Activated CD8-positive, alpha-beta T cell treated with anti-CD3 and anti-CD28 coated beads for 36 hours (primary cell): ENCODE data around the gene FARP1. TPM values are rescaled to one million over a fixed set of nuclear protein-coding genes. Genes with fewer than 3 reads are reported as not detected.

Source experiments
- ATAC-seq: fragments of 200-7000 bp; cut with Tn5 transposase; one replicate; pipeline ENCODE4 v1.10.0; 2021; ENCODE audit warnings: mild to moderate bottlenecking, moderate library complexity
- CTCF ChIA-PET: fragments of 350-600 bp; sonication (Branson Sonifier 250); formaldehyde crosslinking; loops from one replicate; lab custom pipeline; 2021; ENCODE audit warnings: antibody characterized with exemption; lab: Charles Lee
- POLR2A ChIA-PET: fragments of 350-600 bp; sonication (Branson Sonifier 250); formaldehyde crosslinking; loops from one replicate; lab custom pipeline; 2021; ENCODE audit warnings: antibody characterized with exemption; lab: Charles Lee
- DNase-seq: peaks from one replicate; pipeline ENCODE4 v3.0.0-alpha.2; 2020
- H3K27ac Mint-ChIP-seq: one replicate; pipeline ENCODE4 v1.8.0; 2021; ENCODE audit warnings: mild to moderate bottlenecking, mixed read lengths
- H3K27me3 Mint-ChIP-seq: one replicate; pipeline ENCODE4 v1.8.0; 2021; ENCODE audit warnings: mixed read lengths
- H3K36me3 Mint-ChIP-seq: one replicate; pipeline ENCODE4 v1.8.0; 2021; ENCODE audit warnings: low read depth, mixed read lengths
- H3K4me1 Mint-ChIP-seq: one replicate; pipeline ENCODE4 v1.8.0; 2021; ENCODE audit warnings: low read depth, mixed read lengths
- H3K4me3 Mint-ChIP-seq: one replicate; pipeline ENCODE4 v1.8.0; 2021; ENCODE audit warnings: mild to moderate bottlenecking, moderate library complexity, mixed read lengths
- H3K9me3 Mint-ChIP-seq: one replicate; pipeline ENCODE4 v1.8.0; 2021; ENCODE audit warnings: mixed read lengths
- intact Hi-C: fragments of 100-400 bp; cut with micrococcal nuclease; formaldehyde crosslinking; loops from one replicate; pipeline ENCODE4 v1.10.0; 2022
- total RNA-seq, 2 experiments: library from RNA; stranded (reverse); gene quantifications; one replicate each; pipeline ENCODE4 v1.2.3, GENCODE V29; 2021
- TF ChIP-seq, protein P1 (sequence below): fragments of 200-600 bp; IDR thresholded peaks from one replicate; pipeline ENCODE4 v1.8.0; 2022; ENCODE audit warnings: antibody characterized with exemption, mild to moderate bottlenecking

FARP1 gene
- total RNA-seq, 2 experiments from 2014 or later, result 0.27 to 0.43 TPM

DNA sequence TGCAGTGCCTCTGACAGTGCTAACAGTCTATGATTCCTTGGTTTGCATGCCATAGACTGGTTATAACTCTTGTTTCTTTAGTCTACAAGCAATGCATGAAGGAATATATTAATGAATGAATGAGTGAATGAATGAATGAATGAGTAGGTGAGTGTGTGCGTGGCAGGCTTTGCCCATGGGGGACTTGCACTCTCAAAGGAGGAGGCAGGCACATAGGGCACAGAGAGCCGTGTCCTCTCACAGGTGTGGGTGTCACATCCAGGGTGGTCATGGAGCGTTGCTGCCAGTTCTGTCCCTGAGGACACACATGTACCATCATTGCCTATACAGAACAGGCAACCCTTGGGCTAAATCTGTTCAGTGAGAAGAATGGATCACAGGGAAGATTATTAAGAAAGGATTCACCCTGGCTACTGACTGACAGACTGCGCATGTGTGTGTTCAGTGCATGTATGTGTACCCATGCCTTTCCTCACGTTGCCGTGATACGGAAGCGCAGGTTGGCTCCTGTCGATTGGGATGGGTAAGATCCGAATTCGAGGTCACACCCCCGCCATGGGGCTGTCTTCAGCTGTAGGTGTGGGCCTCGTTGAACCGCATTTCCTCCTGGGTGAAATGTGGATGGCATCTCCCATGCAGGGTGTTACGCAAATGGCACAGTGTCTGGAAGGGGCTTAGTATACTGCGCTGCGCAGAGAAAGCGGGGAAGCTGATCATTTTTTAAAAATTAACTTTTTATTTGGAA, 272.6 kb downstream of the FARP1 start:
- H3K36me3 Mint-ChIP-seq, result no peaks in the 10 kb centered on the region
- ATAC-seq (no peak), DNase-seq (no peak)
- H3K4me3 Mint-ChIP-seq, result no peak overlapping the region
- intact Hi-C loops, result no loop called here
- peaks cover 7% of the 10 kb centered on the region for H3K27me3 Mint-ChIP-seq
- CTCF ChIA-PET, result no interaction called here
- TF ChIP-seq, protein P1, sequence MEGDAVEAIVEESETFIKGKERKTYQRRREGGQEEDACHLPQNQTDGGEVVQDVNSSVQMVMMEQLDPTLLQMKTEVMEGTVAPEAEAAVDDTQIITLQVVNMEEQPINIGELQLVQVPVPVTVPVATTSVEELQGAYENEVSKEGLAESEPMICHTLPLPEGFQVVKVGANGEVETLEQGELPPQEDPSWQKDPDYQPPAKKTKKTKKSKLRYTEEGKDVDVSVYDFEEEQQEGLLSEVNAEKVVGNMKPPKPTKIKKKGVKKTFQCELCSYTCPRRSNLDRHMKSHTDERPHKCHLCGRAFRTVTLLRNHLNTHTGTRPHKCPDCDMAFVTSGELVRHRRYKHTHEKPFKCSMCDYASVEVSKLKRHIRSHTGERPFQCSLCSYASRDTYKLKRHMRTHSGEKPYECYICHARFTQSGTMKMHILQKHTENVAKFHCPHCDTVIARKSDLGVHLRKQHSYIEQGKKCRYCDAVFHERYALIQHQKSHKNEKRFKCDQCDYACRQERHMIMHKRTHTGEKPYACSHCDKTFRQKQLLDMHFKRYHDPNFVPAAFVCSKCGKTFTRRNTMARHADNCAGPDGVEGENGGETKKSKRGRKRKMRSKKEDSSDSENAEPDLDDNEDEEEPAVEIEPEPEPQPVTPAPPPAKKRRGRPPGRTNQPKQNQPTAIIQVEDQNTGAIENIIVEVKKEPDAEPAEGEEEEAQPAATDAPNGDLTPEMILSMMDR, result no peak
- H3K4me1 Mint-ChIP-seq, result peaks cover 9% of the 10 kb centered on the region
- POLR2A ChIA-PET, result no interaction called here
- H3K27ac Mint-ChIP-seq, result no peak overlapping the region
- H3K9me3 Mint-ChIP-seq, result no peaks in the 10 kb centered on the region

DNA sequence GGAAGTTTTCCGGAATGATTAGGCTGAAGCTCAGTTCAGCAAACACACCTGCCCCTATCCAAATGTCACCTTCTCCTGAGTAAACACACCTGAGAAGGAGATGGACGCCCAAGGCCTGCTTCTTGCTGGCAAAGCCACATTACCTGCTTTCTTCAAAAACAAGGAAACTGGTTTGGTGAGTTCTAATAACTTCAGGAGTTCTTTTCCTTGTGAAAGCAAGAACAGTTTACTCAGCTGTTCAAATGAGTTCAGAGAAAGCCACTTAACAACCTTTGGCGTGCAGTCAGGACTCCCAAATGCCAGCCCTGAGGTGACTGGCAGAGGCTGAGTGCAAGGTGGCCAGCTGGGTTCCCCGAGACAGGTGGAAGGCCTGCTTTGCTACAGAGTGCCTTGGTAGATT, 273.5 kb downstream of the FARP1 start:
- intact Hi-C loops, result no loop called here
- POLR2A ChIA-PET, result interaction anchor here (1.4 kb wide), 1 partner anchor 31 kb away, joined by 3 read pairs; no protein-coding TSS in a partner anchor
- ATAC-seq (no peak), DNase-seq (no peak)
- no peaks in the 10 kb centered on the region for H3K36me3 Mint-ChIP-seq
- TF ChIP-seq, protein P1, result no peak
- CTCF ChIA-PET, result interaction anchor here (0.9 to 1.3 kb wide), 2 partner anchors 12 to 44 kb away, joined by 3 to 4 read pairs; no protein-coding TSS in a partner anchor
- peaks cover 7% of the 10 kb centered on the region for H3K4me1 Mint-ChIP-seq
- H3K27ac Mint-ChIP-seq, result no peak overlapping the region
- no peaks in the 10 kb centered on the region for H3K9me3 Mint-ChIP-seq
- H3K27me3 Mint-ChIP-seq, result peaks cover 5% of the 10 kb centered on the region
- no peak overlapping the region for H3K4me3 Mint-ChIP-seq

DNA sequence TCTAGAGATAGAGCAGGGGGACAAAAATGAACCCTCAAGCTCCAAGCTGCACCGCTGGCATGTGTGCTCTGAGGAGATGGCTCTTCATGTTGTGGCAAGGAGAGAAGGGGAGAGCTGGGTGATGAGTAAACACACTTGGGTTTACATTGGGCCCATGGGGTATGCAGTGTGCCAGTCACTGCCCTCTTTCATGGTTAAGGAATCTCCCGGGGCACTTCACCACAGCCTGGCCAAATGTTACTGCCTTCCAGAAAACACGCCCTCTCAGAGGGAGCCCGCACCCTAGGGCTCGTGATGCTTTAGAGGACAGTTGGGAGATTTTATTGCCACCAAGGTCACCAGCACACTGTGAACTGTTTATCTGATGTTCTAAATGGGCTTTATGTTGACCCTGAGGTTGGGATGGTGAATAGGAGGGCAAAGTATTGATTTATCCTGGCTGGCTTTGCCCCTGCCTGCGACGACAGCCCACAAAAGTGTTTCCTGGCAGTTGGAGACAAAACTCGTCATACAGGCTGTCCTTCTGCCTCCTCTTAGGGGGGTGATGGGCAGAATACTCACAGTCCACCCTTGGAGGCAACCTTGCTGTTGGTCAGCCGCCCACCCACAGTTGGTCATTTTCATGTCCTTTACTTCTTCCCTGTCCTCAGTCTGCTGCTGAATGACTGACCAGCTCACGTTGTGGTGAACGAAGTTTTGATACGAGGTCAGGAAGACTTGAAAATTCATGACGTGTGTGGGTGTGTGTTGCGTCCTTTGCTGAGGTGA, 277.1 kb downstream of the FARP1 start:
- Mint-ChIP-seq H3K27ac (no peak overlapping the region), H3K36me3 (no peaks in the 10 kb centered on the region), H3K4me3 (no peak overlapping the region), H3K9me3 (no peaks in the 10 kb centered on the region), H3K4me1 (no peaks in the 10 kb centered on the region), H3K27me3 (peaks cover 5% of the 10 kb centered on the region)
- DNase-seq (no peak), ATAC-seq (no peak)
- ChIA-PET POLR2A (no interaction called here), CTCF (no interaction called here)
- intact Hi-C loops, result no loop called here
- TF ChIP-seq, protein P1, result no peak

DNA sequence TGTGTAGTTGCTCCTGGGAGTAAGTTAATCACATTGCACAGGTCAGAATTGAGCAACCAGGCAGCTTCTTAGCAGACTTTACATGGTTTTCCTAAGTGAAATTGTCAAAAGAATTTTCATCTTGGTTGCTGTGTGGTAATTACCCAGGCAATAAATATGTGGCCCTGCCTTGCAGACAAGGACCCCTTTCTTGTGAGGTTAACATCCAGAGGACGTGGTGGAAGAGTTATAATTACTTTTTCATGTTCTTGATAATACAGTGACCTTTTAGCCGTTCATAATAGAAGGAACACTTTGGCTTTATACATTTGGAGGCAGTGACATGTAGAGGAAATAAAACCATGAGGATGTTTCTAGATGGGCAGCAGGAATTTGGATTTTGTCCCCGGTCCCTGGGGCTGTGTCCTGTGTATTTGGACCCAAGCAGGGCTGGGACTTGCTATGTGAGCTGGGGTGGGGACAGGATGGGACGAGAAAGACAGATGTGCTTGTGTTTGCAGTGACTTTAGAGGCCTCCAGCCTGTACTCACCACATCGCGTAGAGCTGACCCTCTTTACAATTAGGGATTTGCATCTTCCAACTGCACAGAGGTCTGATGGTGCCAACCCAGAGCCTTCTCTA, 277.8 kb downstream of the FARP1 start:
- no peaks in the 10 kb centered on the region for H3K36me3 Mint-ChIP-seq
- intact Hi-C loops, result no loop called here
- H3K27me3 Mint-ChIP-seq, result peaks cover 5% of the 10 kb centered on the region
- ChIA-PET POLR2A (no interaction called here), CTCF (no interaction called here)
- TF ChIP-seq, protein P1, result no peak
- DNase-seq (no peak), ATAC-seq (no peak)
- H3K4me1 Mint-ChIP-seq, result no peaks in the 10 kb centered on the region
- H3K4me3 Mint-ChIP-seq, result no peak overlapping the region
- H3K27ac Mint-ChIP-seq, result no peak overlapping the region
- H3K9me3 Mint-ChIP-seq, result no peaks in the 10 kb centered on the region
